ENCODE results near the gene SLC39A12. TPM values are rescaled to one million over a fixed set of nuclear protein-coding genes. Genes with fewer than 3 reads are reported as not detected.
A peak's percentile ranks its signal among the peaks of the same experiment; 100 is the strongest.

Gene SLC39A12
- total RNA-seq, 2 donors from 2014 or later = not detected

GRCh38 chr10:17984056-17984455 lies 32.3 kb downstream of the SLC39A12 start:
- no peak for ATAC-seq
- no peaks in the 10 kb centered on the region for H3K4me1 Mint-ChIP-seq (ENCODE audit: low read depth in 2 of 2)
- DNase-seq (ENCODE audit: low spot score) = no peak
- no peaks in the 10 kb centered on the region for H3K36me3 Mint-ChIP-seq
- no peak overlapping the region for H3K27ac Mint-ChIP-seq
- no peak overlapping the region for H3K4me3 Mint-ChIP-seq
- H3K9me3 Mint-ChIP-seq = no peaks in the 10 kb centered on the region
- no peaks in the 10 kb centered on the region for H3K27me3 Mint-ChIP-seq

- H3K27me3 Mint-ChIP-seq = no peaks in the 10 kb centered on the region
- DNase-seq (ENCODE audit: low spot score) (no peak), ATAC-seq (no peak)
- no peaks in the 10 kb centered on the region for H3K4me1 Mint-ChIP-seq (ENCODE audit: low read depth in 2 of 2)
- H3K4me3 Mint-ChIP-seq = no peak overlapping the region
- no peak overlapping the region for H3K27ac Mint-ChIP-seq
- H3K9me3 Mint-ChIP-seq = no peaks in the 10 kb centered on the region
- no peaks in the 10 kb centered on the region for H3K36me3 Mint-ChIP-seq
These were observed 32.8 kb downstream of the SLC39A12 start for GRCh38 chr10:17984563-17984962.

GRCh38 chr10:17989908-17990767 lies 38.4 kb downstream of the SLC39A12 start:
- ATAC-seq = no peak
- Mint-ChIP-seq H3K27ac (no peak overlapping the region), H3K9me3 (no peaks in the 10 kb centered on the region), H3K4me3 (no peak overlapping the region), H3K36me3 (no peaks in the 10 kb centered on the region), H3K4me1 (ENCODE audit: low read depth in 2 of 2) (no peaks in the 10 kb centered on the region), H3K27me3 (no peaks in the 10 kb centered on the region)
- DNase-seq (ENCODE audit: low spot score) = no peak

- H3K4me3 Mint-ChIP-seq = no peak overlapping the region
- H3K27ac Mint-ChIP-seq = no peak overlapping the region
- no peaks in the 10 kb centered on the region for H3K36me3 Mint-ChIP-seq
- no peaks in the 10 kb centered on the region for H3K4me1 Mint-ChIP-seq (ENCODE audit: low read depth in 2 of 2)
- H3K27me3 Mint-ChIP-seq = no peaks in the 10 kb centered on the region
- no peaks in the 10 kb centered on the region for H3K9me3 Mint-ChIP-seq
- no peak for ATAC-seq
- no peak for DNase-seq (ENCODE audit: low spot score)
These were observed 40.5 kb downstream of the SLC39A12 start for GRCh38 chr10:17992266-17992665.

GRCh38 chr10:17993361-17993760 lies 41.6 kb downstream of the SLC39A12 start:
- Mint-ChIP-seq H3K27ac (no peak overlapping the region), H3K27me3 (no peaks in the 10 kb centered on the region), H3K4me3 (no peak overlapping the region), H3K36me3 (no peaks in the 10 kb centered on the region), H3K4me1 (ENCODE audit: low read depth in 2 of 2) (no peaks in the 10 kb centered on the region), H3K9me3 (no peaks in the 10 kb centered on the region)
- ATAC-seq (no peak), DNase-seq (ENCODE audit: low spot score) (no peak)

GRCh38 chr10:18000601-18001000 lies 48.9 kb downstream of the SLC39A12 start:
- DNase-seq (ENCODE audit: low spot score) (no peak), ATAC-seq (no peak)
- Mint-ChIP-seq H3K4me1 (ENCODE audit: low read depth in 2 of 2) (no peaks in the 10 kb centered on the region), H3K27me3 (peaks cover 0 to 10% of the 10 kb centered on the region in 2 donors), H3K4me3 (no peak overlapping the region), H3K36me3 (no peaks in the 10 kb centered on the region), H3K27ac (no peak overlapping the region), H3K9me3 (no peaks in the 10 kb centered on the region)

- peaks cover 2% of the 10 kb centered on the region for H3K9me3 Mint-ChIP-seq
- H3K4me3 Mint-ChIP-seq = no peak overlapping the region
- no peak for DNase-seq (ENCODE audit: low spot score)
- H3K36me3 Mint-ChIP-seq = no peaks in the 10 kb centered on the region
- H3K4me1 Mint-ChIP-seq (ENCODE audit: low read depth in 2 of 2) = no peaks in the 10 kb centered on the region
- no peak overlapping the region for H3K27ac Mint-ChIP-seq
- peaks cover 2 to 29% of the 10 kb centered on the region in 2 donors for H3K27me3 Mint-ChIP-seq
- ATAC-seq = no peak
These were observed 53.7 kb downstream of the SLC39A12 start for GRCh38 chr10:18005445-18005780.

- no peak for DNase-seq (ENCODE audit: low spot score)
- Mint-ChIP-seq H3K36me3 (no peaks in the 10 kb centered on the region), H3K9me3 (peaks cover 2% of the 10 kb centered on the region), H3K27me3 (peaks cover 4 to 34% of the 10 kb centered on the region in 2 donors), H3K27ac (no peak overlapping the region), H3K4me1 (ENCODE audit: low read depth in 2 of 2) (no peaks in the 10 kb centered on the region), H3K4me3 (no peak overlapping the region)
- ATAC-seq = no peak
These were observed 54.2 kb downstream of the SLC39A12 start for GRCh38 chr10:18005781-18006456.

GRCh38 chr10:18008986-18009385 lies 57.3 kb downstream of the SLC39A12 start:
- H3K27me3 Mint-ChIP-seq = peaks cover 4 to 38% of the 10 kb centered on the region in 2 donors
- DNase-seq (ENCODE audit: low spot score) = no peak
- no peak overlapping the region for H3K4me3 Mint-ChIP-seq
- H3K4me1 Mint-ChIP-seq (ENCODE audit: low read depth in 2 of 2) = no peaks in the 10 kb centered on the region
- ATAC-seq = no peak
- no peak overlapping the region for H3K27ac Mint-ChIP-seq
- H3K9me3 Mint-ChIP-seq = peaks cover 2% of the 10 kb centered on the region
- no peaks in the 10 kb centered on the region for H3K36me3 Mint-ChIP-seq

- Mint-ChIP-seq H3K4me3 (no peak overlapping the region), H3K27me3 (peaks cover 4 to 31% of the 10 kb centered on the region in 2 donors), H3K36me3 (no peaks in the 10 kb centered on the region), H3K27ac (peak overlapping the region in 1 of 2 donors; percentile 25), H3K4me1 (ENCODE audit: low read depth in 2 of 2) (no peaks in the 10 kb centered on the region), H3K9me3 (peaks cover 2% of the 10 kb centered on the region)
- no peak for DNase-seq (ENCODE audit: low spot score)
- ATAC-seq = no peak
These were observed 58.3 kb downstream of the SLC39A12 start for GRCh38 chr10:18010050-18010449.

- DNase-seq (ENCODE audit: low spot score) = no peak
- H3K4me3 Mint-ChIP-seq = no peak overlapping the region
- H3K27me3 Mint-ChIP-seq = peaks cover 0 to 6% of the 10 kb centered on the region in 2 donors
- peaks cover 22% of the 10 kb centered on the region for H3K9me3 Mint-ChIP-seq
- no peak for ATAC-seq
- peaks cover 16% of the 10 kb centered on the region for H3K36me3 Mint-ChIP-seq
- H3K4me1 Mint-ChIP-seq (ENCODE audit: low read depth in 2 of 2) = no peaks in the 10 kb centered on the region
- H3K27ac Mint-ChIP-seq = no peak overlapping the region
These were observed 68.8 kb downstream of the SLC39A12 start for GRCh38 chr10:18020523-18020922.

GRCh38 chr10:18021725-18022480 lies 70.2 kb downstream of the SLC39A12 start:
- Mint-ChIP-seq H3K4me1 (ENCODE audit: low read depth in 2 of 2) (no peaks in the 10 kb centered on the region), H3K27ac (no peak overlapping the region)
- DNase-seq (ENCODE audit: low spot score) = no peak

GRCh38 chr10:18043148-18044006 lies 91.7 kb downstream of the SLC39A12 start:
- Mint-ChIP-seq H3K9me3 (no peaks in the 10 kb centered on the region), H3K4me3 (no peak overlapping the region), H3K4me1 (ENCODE audit: low read depth in 2 of 2) (no peaks in the 10 kb centered on the region), H3K27ac (no peak overlapping the region), H3K27me3 (peaks cover 0 to 6% of the 10 kb centered on the region in 2 donors), H3K36me3 (no peaks in the 10 kb centered on the region)
- ATAC-seq (no peak), DNase-seq (ENCODE audit: low spot score) (no peak)

More at GRCh38 chr10:18021725-18022480, 70.2 kb downstream of the SLC39A12 start:
- no peak overlapping the region for H3K4me3 Mint-ChIP-seq
- ATAC-seq = no peak
- H3K36me3 Mint-ChIP-seq = peaks cover 16% of the 10 kb centered on the region
- H3K9me3 Mint-ChIP-seq = peaks cover 19% of the 10 kb centered on the region
- peaks cover 0 to 6% of the 10 kb centered on the region in 2 donors for H3K27me3 Mint-ChIP-seq
